Thoracic aorta (tissue), 2 donors: ENCODE results near the gene INTS1. TPM values are rescaled to one million over a fixed set of nuclear protein-coding genes. Genes with fewer than 3 reads are reported as not detected.

Source experiments
- ATAC-seq: fragments of 150-250 bp; one replicate; pipeline ENCODE4 v1.8.0; 2017; ENCODE audit warnings: low read depth; ENCODE audit not compliant: insufficient number of reproducible peaks, low FRiP score
- DNase-seq: peaks from one replicate; pipeline ENCODE4 v3.0.0-alpha.2; 2020; ENCODE audit warnings: low spot score
- H3K27ac ChIP-seq, 2 donors: fragments of 200-600 bp; sonication (generic); 1 replicate in 1 of 2; 2 replicates in 1 of 2; pipeline ENCODE4 v1.5.1; 2016; ENCODE audit warnings: mild to moderate bottlenecking in 2 of 2, moderate library complexity in 2 of 2
- H3K27me3 ChIP-seq: fragments of 200-600 bp; sonication (generic); replicated peaks from 2 replicates; pipeline ENCODE4 v1.6.0; 2016; ENCODE audit warnings: mild to moderate bottlenecking; ENCODE audit not compliant: insufficient read depth
- H3K36me3 ChIP-seq: fragments of 200-600 bp; sonication (generic); one replicate; pipeline ENCODE4 v1.5.1; 2016
- H3K4me1 ChIP-seq, 2 donors: fragments of 200-600 bp; sonication (generic); 1 replicate in 1 of 2; 2 replicates in 1 of 2; pipeline versions ENCODE4 v1.5.1 to v1.6.0; 2016; ENCODE audit warnings: low read depth in 2 of 2, mild to moderate bottlenecking in 1 of 2; ENCODE audit not compliant: control insufficient read depth in 1 of 2
- H3K4me3 ChIP-seq: fragments of 200-600 bp; sonication (generic); 2 replicates; pipeline ENCODE4 v1.5.1; 2016; ENCODE audit warnings: mild to moderate bottlenecking
- H3K9me3 ChIP-seq: fragments of 200-600 bp; sonication (generic); 2 replicates; pipeline ENCODE4 v1.5.1; 2016
- total RNA-seq, 2 donors: library from RNA; depleted of rRNA; stranded (reverse); fragments of >200 nt; gene quantifications; one replicate each; pipeline versions ENCODE4 v1.1.0 to v1.2.3, GENCODE V29; 2016
- TF ChIP-seq, protein P1 (sequence below): fragments of 200-600 bp; sonication (generic); IDR thresholded peaks from one replicate; pipeline ENCODE4 v1.5.1; 2019; ENCODE audit warnings: antibody characterized with exemption

INTS1 gene
- total RNA-seq, 2 donors from 2014 or later: 59.8 to 89.6 TPM

DNA sequence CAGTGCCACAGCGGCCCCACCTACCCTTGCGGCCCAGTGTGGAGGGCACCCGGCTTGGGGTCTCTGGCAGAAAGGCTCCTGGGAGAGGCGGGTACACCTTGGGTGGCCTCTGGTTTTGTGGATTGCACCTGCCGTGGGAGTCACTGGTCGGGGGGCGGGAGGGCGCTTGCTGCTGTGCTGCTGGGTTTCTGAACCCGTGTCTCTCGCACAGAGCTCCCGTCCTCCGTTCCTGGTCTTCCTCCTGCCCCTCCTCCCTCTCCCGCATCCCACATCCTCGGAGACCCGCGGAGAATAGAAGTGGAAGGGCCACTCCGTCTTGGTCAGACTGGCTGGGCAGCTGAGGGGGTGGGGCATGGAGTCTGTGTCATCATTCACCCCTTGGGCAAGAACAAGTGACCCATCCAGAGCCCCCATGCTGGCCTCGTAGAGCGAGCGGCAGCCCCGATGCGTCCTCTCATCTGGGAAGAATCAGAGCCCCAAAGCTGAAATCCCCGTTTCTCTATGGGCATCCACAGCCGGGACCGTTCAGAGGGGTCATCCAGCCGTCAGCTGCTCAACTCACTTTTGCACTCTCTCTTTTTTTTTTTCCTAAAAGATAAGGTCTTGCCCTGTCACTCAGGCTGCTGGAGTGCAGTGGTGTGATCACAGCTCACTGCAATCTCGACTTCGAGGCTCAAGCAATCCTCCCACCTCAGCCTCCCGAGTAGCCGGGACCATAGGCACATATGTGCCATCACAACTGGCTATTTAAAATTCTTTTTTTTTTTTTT, 30.3 kb upstream of the INTS1 start:
- TF ChIP-seq, protein P1, sequence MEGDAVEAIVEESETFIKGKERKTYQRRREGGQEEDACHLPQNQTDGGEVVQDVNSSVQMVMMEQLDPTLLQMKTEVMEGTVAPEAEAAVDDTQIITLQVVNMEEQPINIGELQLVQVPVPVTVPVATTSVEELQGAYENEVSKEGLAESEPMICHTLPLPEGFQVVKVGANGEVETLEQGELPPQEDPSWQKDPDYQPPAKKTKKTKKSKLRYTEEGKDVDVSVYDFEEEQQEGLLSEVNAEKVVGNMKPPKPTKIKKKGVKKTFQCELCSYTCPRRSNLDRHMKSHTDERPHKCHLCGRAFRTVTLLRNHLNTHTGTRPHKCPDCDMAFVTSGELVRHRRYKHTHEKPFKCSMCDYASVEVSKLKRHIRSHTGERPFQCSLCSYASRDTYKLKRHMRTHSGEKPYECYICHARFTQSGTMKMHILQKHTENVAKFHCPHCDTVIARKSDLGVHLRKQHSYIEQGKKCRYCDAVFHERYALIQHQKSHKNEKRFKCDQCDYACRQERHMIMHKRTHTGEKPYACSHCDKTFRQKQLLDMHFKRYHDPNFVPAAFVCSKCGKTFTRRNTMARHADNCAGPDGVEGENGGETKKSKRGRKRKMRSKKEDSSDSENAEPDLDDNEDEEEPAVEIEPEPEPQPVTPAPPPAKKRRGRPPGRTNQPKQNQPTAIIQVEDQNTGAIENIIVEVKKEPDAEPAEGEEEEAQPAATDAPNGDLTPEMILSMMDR: no peak
- Histone ChIP-seq H3K4me3 (peak overlapping the region; percentile 85), H3K36me3 (peaks cover 5% of the 10 kb centered on the region), H3K27ac (peak overlapping the region; percentile 97 to 99), H3K27me3 (no peaks in the 10 kb centered on the region), H3K4me1 (peaks cover 16 to 59% of the 10 kb centered on the region in 2 donors), H3K9me3 (no peaks in the 10 kb centered on the region)
- no peak for DNase-seq
- ATAC-seq: no peak

DNA sequence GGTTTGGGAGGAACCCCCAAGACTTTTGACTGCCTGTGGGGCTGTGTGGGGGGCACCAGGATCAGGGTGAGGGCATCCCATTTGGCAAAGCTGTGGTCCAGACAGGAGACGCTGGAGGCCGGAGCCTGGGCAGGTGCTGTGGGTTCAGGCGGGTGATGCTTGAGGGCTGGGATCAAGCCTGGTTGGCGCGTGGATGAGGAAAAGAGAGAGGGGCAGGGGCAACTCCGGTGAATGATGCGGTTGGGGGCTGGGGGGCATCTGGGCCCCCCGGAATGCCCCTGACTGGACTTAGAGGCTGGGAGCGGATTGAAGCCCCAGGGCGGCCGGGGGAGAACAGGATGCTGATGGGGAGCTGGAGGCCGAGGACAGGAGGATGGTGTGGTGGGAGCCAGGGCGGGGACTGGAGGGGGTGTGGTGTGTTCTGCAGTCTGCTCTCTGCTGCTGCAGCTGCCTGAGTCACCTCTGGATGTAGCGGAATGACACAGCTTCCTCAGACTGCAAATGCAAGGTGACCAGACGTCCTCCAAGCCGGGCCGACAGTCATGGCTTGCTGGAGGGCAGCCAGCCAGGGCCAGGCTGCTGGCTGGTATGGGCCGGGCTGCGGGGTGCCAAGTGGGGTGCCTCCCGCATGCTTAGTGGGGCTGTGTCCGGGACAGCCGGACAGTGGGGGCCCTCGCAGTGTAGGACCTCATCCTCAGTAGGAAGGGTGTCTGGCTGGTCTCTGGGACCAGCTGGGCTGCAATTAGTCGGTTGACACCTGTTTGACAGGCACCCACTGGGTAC, 29.5 kb upstream of the INTS1 start:
- Histone ChIP-seq H3K27ac (peak overlapping the region; percentile 97 to 99), H3K36me3 (no peaks in the 10 kb centered on the region), H3K9me3 (no peaks in the 10 kb centered on the region), H3K4me1 (peaks cover 13 to 51% of the 10 kb centered on the region in 2 donors), H3K4me3 (peak overlapping the region; percentile 85), H3K27me3 (no peaks in the 10 kb centered on the region)
- DNase-seq (peak; percentile 71), ATAC-seq (no peak)
- TF ChIP-seq, protein P1: no peak

DNA sequence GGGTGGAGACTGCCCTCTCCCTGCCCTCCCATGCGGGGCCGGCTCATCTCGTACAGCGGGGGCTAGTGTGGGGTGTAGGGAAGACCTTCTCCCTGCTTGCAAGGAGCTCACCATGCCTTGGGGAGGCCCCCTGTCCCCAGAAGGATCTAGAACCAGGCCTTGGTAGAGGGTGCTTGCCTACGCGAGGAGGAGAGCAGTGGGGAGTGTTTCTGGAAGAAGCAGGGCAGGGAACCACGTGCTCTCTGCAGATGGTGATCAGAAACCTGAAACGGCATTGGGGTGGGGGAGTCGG, 29.0 kb upstream of the INTS1 start:
- DNase-seq (no peak), ATAC-seq (no peak)
- no peaks in the 10 kb centered on the region for H3K27me3 ChIP-seq
- H3K4me1 ChIP-seq: peaks cover 13 to 46% of the 10 kb centered on the region in 2 donors
- H3K4me3 ChIP-seq: peak overlapping the region; percentile 85
- TF ChIP-seq, protein P1: no peak
- no peaks in the 10 kb centered on the region for H3K36me3 ChIP-seq
- H3K27ac ChIP-seq: peak overlapping the region; percentile 97 to 99
- H3K9me3 ChIP-seq: no peaks in the 10 kb centered on the region

DNA sequence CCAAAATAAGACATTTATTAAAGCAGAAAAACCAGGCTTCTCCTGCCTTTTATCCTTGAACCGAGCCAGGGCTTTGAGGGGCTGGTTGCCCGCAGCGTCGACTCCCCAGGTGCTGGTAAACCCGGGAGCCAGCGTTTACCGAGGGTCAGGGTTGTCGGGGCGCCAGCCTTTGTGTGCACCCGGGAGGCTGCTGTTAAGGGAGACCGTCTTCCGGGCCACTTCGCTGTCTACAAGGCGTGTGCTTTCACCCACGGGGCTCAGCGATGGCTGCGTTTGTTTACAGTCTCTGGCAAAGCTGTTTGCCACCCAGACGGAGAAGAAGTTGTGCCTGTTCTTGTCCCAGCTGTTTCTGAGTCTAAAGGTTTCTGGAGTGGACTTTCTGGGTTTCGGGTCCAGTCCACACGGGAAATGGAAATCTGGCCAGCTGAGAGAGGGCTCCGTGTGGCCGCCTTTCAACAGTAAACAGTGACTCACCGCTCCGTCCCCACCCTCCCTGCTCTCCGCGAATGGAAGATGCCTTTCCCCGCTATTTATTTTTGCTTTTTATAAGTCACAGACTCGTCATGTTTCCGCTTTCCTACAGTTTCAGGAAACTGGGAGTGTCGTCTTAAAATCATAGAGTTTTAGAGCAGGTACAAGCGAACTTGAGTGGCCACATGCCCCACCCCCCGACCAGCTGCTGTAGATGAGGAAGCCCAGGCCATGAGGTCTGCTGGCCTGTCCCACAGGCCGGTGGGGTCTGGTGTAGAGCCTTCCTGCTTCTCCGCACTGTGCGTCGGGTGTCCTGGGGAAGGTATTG, 28.5 kb upstream of the INTS1 start:
- TF ChIP-seq, protein P1: no peak
- DNase-seq: peak; percentile 84
- H3K4me3 ChIP-seq: peak overlapping the region; percentile 85
- peaks cover 13 to 45% of the 10 kb centered on the region in 2 donors for H3K4me1 ChIP-seq
- no peaks in the 10 kb centered on the region for H3K36me3 ChIP-seq
- peak overlapping the region; percentile 97 to 99 for H3K27ac ChIP-seq
- H3K27me3 ChIP-seq: no peaks in the 10 kb centered on the region
- peak; percentile 44 for ATAC-seq
- no peaks in the 10 kb centered on the region for H3K9me3 ChIP-seq

DNA sequence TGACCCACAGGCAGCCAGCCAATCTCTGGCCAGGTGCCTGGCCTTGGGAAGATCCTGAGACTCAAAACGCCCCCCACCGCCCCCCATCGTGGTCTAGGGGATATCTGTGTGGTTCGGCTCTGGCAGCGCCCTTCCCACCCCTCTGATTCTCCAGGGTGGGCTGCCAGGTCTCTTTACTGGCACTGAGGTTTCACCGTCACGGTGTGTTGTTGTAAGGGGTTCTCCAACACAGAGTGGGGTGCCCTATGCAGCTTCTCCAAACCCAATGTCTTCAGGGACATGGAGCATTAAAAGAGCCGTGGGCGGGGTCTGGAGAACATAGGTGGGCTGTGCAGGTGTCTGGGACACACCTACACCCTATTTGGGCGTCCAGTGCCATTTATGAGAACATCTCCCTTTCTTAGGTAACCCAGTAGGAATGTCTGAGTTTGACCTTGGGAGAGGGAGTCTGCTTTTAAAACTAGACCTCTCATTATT, 27.8 kb upstream of the INTS1 start:
- Histone ChIP-seq H3K36me3 (no peaks in the 10 kb centered on the region), H3K4me1 (peaks cover 13 to 44% of the 10 kb centered on the region in 2 donors), H3K9me3 (no peaks in the 10 kb centered on the region), H3K4me3 (peak overlapping the region; percentile 85), H3K27ac (peak overlapping the region; percentile 97 to 99), H3K27me3 (no peaks in the 10 kb centered on the region)
- TF ChIP-seq, protein P1: no peak
- no peak for DNase-seq
- ATAC-seq: no peak
